IMR-90 (cell line): ENCODE results near the gene PDZK1. TPM values are rescaled to one million over a fixed set of nuclear protein-coding genes. Genes with fewer than 3 reads are reported as not detected.
"Not testable (repeated sequence)": the region's sequence is repeated elsewhere in the genome, so short reads cannot be mapped to it uniquely, and the experiment has no call there.

ENCODE experiments used
- ATAC-seq: fragments of 200-7000 bp; cut with Tn5 transposase; 2 replicates; pipeline ENCODE4 v1.9.1; 2020; ENCODE audit warnings: low read depth, mild to moderate bottlenecking, moderate library complexity
- BruUV-seq: library from RNA; stranded (reverse); fragments of 400-500 nt; replicated peaks from 2 replicates; lab custom pipeline; 2021; lab: Mats Ljungman, UMichigan
- CTCF ChIA-PET: fragments of 300-600 bp; formaldehyde crosslinking; extraction: SDS; loops from one replicate; lab custom pipeline; 2021; ENCODE audit warnings: antibody characterized with exemption; lab: Yijun Ruan, JAX
- POLR2A ChIA-PET: fragments of 300-600 bp; sonication (Branson Sonifier 250); formaldehyde crosslinking; loops from one replicate; lab custom pipeline; 2022; ENCODE audit warnings: antibody characterized with exemption; ENCODE audit not compliant: unreplicated experiment; lab: Charles Lee
- DNase-seq: peaks from one replicate; pipeline ENCODE4 v3.0.0; 2013
- H2AFZ ChIP-seq: replicated peaks from 2 replicates; pipeline ENCODE3; 2013; ENCODE audit warnings: low read length, mild to moderate bottlenecking; ENCODE audit not compliant: poor library complexity
- H2AK5ac ChIP-seq: 2 replicates; pipeline ENCODE4 v1.6.1; 2013; ENCODE audit warnings: low read depth, low read length, inconsistent platforms
- H2AK9ac ChIP-seq: replicated peaks from 2 replicates; pipeline ENCODE3; 2013; ENCODE audit warnings: mild to moderate bottlenecking, low read depth, low read length, moderate library complexity; ENCODE audit not compliant: poor library complexity
- H2BK120ac ChIP-seq: 2 replicates; pipeline ENCODE4 v1.6.1; 2013; ENCODE audit warnings: low read depth, low read length, inconsistent platforms
- H2BK15ac ChIP-seq: 3 replicates; pipeline ENCODE4 v1.6.1; 2013; ENCODE audit warnings: low read depth, low read length, inconsistent platforms
- H2BK20ac ChIP-seq: 2 replicates; pipeline ENCODE4 v1.6.1; 2013; ENCODE audit warnings: low read depth, mild to moderate bottlenecking, inconsistent platforms, low read length, moderate library complexity
- H2BK5ac ChIP-seq: 2 replicates; pipeline ENCODE4 v1.6.1; 2013; ENCODE audit warnings: mild to moderate bottlenecking, low read depth, low read length, inconsistent platforms; ENCODE audit not compliant: poor library complexity, severe bottlenecking
- H3K14ac ChIP-seq: replicated peaks from 2 replicates; pipeline ENCODE4 v1.6.1; 2013; ENCODE audit warnings: low read depth, low read length, inconsistent platforms
- H3K18ac ChIP-seq: 2 replicates; pipeline ENCODE4 v1.6.1; 2013; ENCODE audit warnings: low read depth, low read length, control low read depth
- H3K23ac ChIP-seq: 2 replicates; pipeline ENCODE4 v1.6.1; 2013; ENCODE audit warnings: low read depth, low read length, inconsistent platforms
- H3K27ac ChIP-seq: 2 replicates; pipeline ENCODE4 v1.5.1; 2013; ENCODE audit warnings: mild to moderate bottlenecking, control low read depth, low read length; ENCODE audit not compliant: insufficient read depth
- H3K27me3 ChIP-seq: 2 replicates; pipeline ENCODE4 v1.6.1; 2013; ENCODE audit warnings: low read length; ENCODE audit not compliant: control insufficient read depth, insufficient read depth
- H3K36me3 ChIP-seq: 2 replicates; pipeline ENCODE4 v1.6.1; 2013; ENCODE audit warnings: low read length, mixed read lengths; ENCODE audit not compliant: control insufficient read depth, insufficient read depth
- H3K4ac ChIP-seq: 2 replicates; pipeline ENCODE4 v1.6.1; 2013; ENCODE audit warnings: low read depth, low read length, inconsistent platforms
- H3K4me1 ChIP-seq: 2 replicates; pipeline ENCODE4 v1.6.1; 2013; ENCODE audit warnings: low read length, mixed read lengths; ENCODE audit not compliant: control insufficient read depth, insufficient read depth
- H3K4me2 ChIP-seq: 2 replicates; pipeline ENCODE4 v1.6.1; 2013; ENCODE audit warnings: low read depth, mild to moderate bottlenecking, control low read depth, low read length, moderate library complexity
- H3K4me3 ChIP-seq: 2 replicates; pipeline ENCODE4 v1.5.1; 2013; ENCODE audit warnings: low read depth, mild to moderate bottlenecking, control low read depth, low read length, moderate library complexity; ENCODE audit not compliant: insufficient read depth
- H3K56ac ChIP-seq: 2 replicates; pipeline ENCODE4 v1.6.1; 2013; ENCODE audit warnings: low read length, inconsistent platforms; ENCODE audit not compliant: insufficient read depth; ENCODE audit errors: extremely low read depth
- H3K79me1 ChIP-seq, 2 experiments: 2 replicates each; pipeline ENCODE4 v1.6.1; 2013; ENCODE audit warnings: low read length in 2 of 2, inconsistent platforms in 1 of 2, low read depth in 1 of 2
- H3K9ac ChIP-seq: 2 replicates; pipeline ENCODE4 v1.6.1; 2013; ENCODE audit warnings: low read depth, low read length, control low read depth
- H3K9me1 ChIP-seq: 2 replicates; pipeline ENCODE4 v1.6.1; 2013; ENCODE audit warnings: low read length, inconsistent platforms; ENCODE audit not compliant: insufficient read depth
- H3K9me3 ChIP-seq: 2 replicates; pipeline ENCODE4 v1.6.1; 2013; ENCODE audit warnings: low read length; ENCODE audit not compliant: control insufficient read depth, insufficient read depth
- H4K20me1 ChIP-seq: 2 replicates; pipeline ENCODE4 v1.6.1; 2013; ENCODE audit warnings: low read length, inconsistent platforms; ENCODE audit not compliant: insufficient read depth
- H4K5ac ChIP-seq: 2 replicates; pipeline ENCODE4 v1.6.1; 2013; ENCODE audit warnings: mild to moderate bottlenecking, low read depth, low read length, control low read depth
- H4K8ac ChIP-seq, 2 experiments: 2 replicates each; pipeline ENCODE4 v1.6.1; 2013; ENCODE audit warnings: low read depth in 2 of 2, low read length in 2 of 2, control low read depth in 1 of 2, inconsistent platforms in 1 of 2
- H4K91ac ChIP-seq: 2 replicates; pipeline ENCODE4 v1.6.1; 2013; ENCODE audit warnings: low read depth, low read length, inconsistent platforms; ENCODE audit not compliant: insufficient read depth
- WGBS, 2 experiments: methylation state at CpG; one replicate each; pipeline versions ENCODE4 v1.1.5 to v1.1.7; 2013; ENCODE audit warnings: missing lambda C conversion rate in 2 of 2; ENCODE audit not compliant: insufficient read length in 1 of 2; ENCODE audit errors: extremely low coverage in 2 of 2; 5-methylcytosine and 5-hydroxymethylcytosine counted together
- dilution Hi-C: fragments of 300-500 bp; cut with HindIII; formaldehyde crosslinking; loops from one replicate; pipeline ENCODE4 v1.14.3; 2018; ENCODE audit warnings: low sequenced_read_pairs; ENCODE audit not compliant: unreplicated experiment
- in situ Hi-C: fragments of 300-500 bp; cut with MboI; formaldehyde crosslinking; loops from 3 replicates; pipeline ENCODE4 v1.14.3; 2019; ENCODE audit warnings: low sequenced_read_pairs, inconsistent platforms, mixed read lengths
- intact Hi-C: fragments of 100-400 bp; cut with micrococcal nuclease; formaldehyde crosslinking; loops from 2 replicates; pipeline ENCODE4 v1.10.0; 2022
- polyA plus RNA-seq, 3 experiments: library from polyadenylated mRNA; depleted of rRNA; stranded (reverse); fragments of >200 nt; gene quantifications; 2 replicates each; pipeline ENCODE4 v1.2.3, GENCODE V29; 2012; ENCODE audit warnings: low replicate concordance in 1 of 3
- total RNA-seq: library from RNA; depleted of rRNA; stranded (reverse); fragments of >200 nt; gene quantifications from 2 replicates; pipeline ENCODE4 v1.2.3, GENCODE V29; 2012

PDZK1 gene
- total and polyA plus RNA-seq, 2 of the 4 experiments (the other 2 are of a cell fraction), result 1.4 to 2.1 TPM

DNA sequence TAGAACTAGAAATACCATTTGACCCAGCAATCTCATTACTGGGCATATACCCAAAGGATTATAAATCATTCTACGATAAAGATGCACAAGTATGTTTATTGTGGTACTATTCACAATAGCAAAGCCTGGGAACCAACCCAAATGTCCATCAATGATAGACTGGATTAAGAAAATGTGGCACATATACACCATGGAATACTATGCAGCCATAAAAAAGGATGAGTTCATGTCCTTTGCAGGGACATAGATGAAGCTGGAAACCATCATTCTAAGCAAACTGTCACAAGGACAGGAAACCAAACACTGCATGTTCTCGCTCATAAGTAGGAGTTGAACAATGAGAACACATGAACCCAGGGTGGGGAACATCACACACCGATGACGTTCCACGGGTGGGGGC is 19.0 kb upstream of the PDZK1 start:
- H2BK20ac ChIP-seq, H3K14ac ChIP-seq, H4K20me1 ChIP-seq, ATAC-seq, H3K4ac ChIP-seq, dilution Hi-C loops, BruUV-seq, H2AK9ac ChIP-seq, in situ Hi-C loops, H3K36me3 ChIP-seq, H4K8ac ChIP-seq, H3K27me3 ChIP-seq, H3K56ac ChIP-seq, H3K4me3 ChIP-seq, H3K18ac ChIP-seq, H3K27ac ChIP-seq, POLR2A ChIA-PET, H3K4me2 ChIP-seq, H2BK120ac ChIP-seq, H3K9me3 ChIP-seq, CTCF ChIA-PET, H2BK15ac ChIP-seq, H3K9ac ChIP-seq, H3K23ac ChIP-seq, H4K5ac ChIP-seq, H2AK5ac ChIP-seq, H2AFZ ChIP-seq, H2BK5ac ChIP-seq, DNase-seq, H4K91ac ChIP-seq: not testable (repeated sequence)
- H3K9me1 ChIP-seq, result peaks cover 11% of the 10 kb centered on the region
- H3K79me1 ChIP-seq, result peaks cover 6 to 11% of the 10 kb centered on the region in 2 experiments; a peak in 3 of 4 replicates
- H3K4me1 ChIP-seq, result peaks cover 14% of the 10 kb centered on the region
- no CpG with 5 or more reads among the region's 5 CpGs for WGBS, 2 experiments
- intact Hi-C loops, result loop anchor here (10.0 kb wide), 1 partner anchor 99 kb away; the partner anchor contains the start of genes POLR3C and RNF115
